DOHH2 (cell line): ENCODE measurements around the gene DNER.

ENCODE experiments used
- EZH2phosphoT487 ChIP-seq: fragments of 200-600 bp; sonication (generic); IDR thresholded peaks from 2 replicates; pipeline ENCODE4 v1.6.1; 2017; ENCODE audit warnings: borderline replicate concordance, mild to moderate bottlenecking, antibody characterized with exemption, low read length, moderate library complexity, mixed read lengths
- TF ChIP-seq, protein P1 (sequence below): fragments of 200-600 bp; sonication (generic); IDR thresholded peaks from one replicate; pipeline ENCODE4 v1.5.1; 2014; ENCODE audit warnings: antibody characterized with exemption, mild to moderate bottlenecking, low read depth, low read length; ENCODE audit not compliant: poor library complexity, severe bottlenecking

DNA sequence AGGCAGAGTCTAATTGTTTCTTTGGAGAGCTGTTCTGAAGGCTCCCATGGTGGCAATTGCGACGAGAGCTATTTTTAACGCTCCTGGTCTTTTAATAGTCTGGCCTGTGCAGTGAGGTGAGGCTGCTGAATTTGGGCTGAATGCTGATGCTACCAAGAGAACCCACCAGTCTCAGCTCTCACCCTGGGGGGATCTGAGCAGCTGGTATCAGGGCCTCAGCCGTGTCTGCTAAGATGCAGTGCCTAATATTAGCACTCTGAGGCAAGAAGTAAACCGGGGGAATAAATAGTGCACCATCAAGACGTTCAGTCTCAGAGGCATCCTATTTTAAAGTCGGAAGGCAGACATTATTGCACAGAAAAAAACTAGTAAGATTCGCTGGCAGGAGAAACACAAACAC lies 228.5 kb downstream of the DNER start:
- TF ChIP-seq, protein P1, sequence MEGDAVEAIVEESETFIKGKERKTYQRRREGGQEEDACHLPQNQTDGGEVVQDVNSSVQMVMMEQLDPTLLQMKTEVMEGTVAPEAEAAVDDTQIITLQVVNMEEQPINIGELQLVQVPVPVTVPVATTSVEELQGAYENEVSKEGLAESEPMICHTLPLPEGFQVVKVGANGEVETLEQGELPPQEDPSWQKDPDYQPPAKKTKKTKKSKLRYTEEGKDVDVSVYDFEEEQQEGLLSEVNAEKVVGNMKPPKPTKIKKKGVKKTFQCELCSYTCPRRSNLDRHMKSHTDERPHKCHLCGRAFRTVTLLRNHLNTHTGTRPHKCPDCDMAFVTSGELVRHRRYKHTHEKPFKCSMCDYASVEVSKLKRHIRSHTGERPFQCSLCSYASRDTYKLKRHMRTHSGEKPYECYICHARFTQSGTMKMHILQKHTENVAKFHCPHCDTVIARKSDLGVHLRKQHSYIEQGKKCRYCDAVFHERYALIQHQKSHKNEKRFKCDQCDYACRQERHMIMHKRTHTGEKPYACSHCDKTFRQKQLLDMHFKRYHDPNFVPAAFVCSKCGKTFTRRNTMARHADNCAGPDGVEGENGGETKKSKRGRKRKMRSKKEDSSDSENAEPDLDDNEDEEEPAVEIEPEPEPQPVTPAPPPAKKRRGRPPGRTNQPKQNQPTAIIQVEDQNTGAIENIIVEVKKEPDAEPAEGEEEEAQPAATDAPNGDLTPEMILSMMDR, result no peak
- TF ChIP-seq EZH2phosphoT487, result no peak
